ENCODE data around the gene AGBL2.

Gene AGBL2

GRCh38 chr11:47659276-47659675, 55.9 kb downstream of the AGBL2 start:
- POLR2A ChIA-PET (ENCODE audit: low non-redundant PET): no interaction called here
- DNase-seq (ENCODE audit: low spot score): no peak
- TF ChIP-seq CTCF (conservative IDR thresholded peaks at IDR 0.05; ENCODE audit: low read depth): no peak
- H3K27ac ChIP-seq: no peak overlapping the region
- CTCF ChIA-PET: no interaction called here

DNA sequence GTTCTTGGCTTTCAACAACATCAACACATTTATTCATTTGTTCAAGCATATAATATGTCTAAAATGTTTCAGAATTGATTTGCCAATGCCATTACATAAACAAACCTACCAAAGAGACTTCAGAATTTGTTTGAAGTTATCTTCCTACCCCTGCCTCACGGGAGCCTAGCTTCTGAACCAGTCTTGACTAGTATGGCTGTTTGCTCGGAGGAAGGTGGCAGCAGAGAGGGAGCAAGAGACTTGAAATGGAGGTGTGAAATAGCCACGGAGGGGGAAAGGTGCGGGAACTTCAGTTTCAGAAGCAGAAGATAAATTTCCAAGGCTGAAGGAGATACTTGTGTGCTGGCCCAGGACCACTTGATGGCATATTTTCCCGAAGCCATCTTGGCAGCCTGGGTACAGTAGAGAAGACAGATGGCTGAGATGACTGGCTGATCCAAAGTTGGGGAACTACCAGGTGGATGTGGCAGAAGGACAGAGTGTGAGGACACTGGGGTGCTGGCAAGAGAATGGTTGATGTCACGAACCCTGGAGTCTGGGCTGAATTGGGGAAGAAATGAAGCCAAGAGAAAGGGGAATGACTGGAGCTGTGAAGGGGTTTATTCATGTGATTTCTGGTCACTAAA, 58.8 kb downstream of the AGBL2 start:
- ChIA-PET CTCF (no interaction called here), POLR2A (ENCODE audit: low non-redundant PET) (no interaction called here)
- TF ChIP-seq CTCF (conservative IDR thresholded peaks at IDR 0.05; ENCODE audit: low read depth): no peak
- no peak for DNase-seq (ENCODE audit: low spot score)
- H3K27ac ChIP-seq: no peak overlapping the region

- no peak overlapping the region for H3K27ac ChIP-seq
- ChIA-PET POLR2A (ENCODE audit: low non-redundant PET) (no interaction called here), CTCF (interaction anchor here (0.7 kb wide), 2 partner anchors 68 to 87 kb away, joined by 3 read pairs; no protein-coding TSS in a partner anchor)
- DNase-seq (ENCODE audit: low spot score): no peak
- TF ChIP-seq CTCF (conservative IDR thresholded peaks at IDR 0.05; ENCODE audit: low read depth): no peak
Measured at GRCh38 chr11:47651818-47652469, 63.2 kb downstream of the AGBL2 start.

- H3K27ac ChIP-seq: no peak overlapping the region
- DNase-seq (ENCODE audit: low spot score): no peak
- ChIA-PET CTCF (interaction anchor here (0.6 kb wide), 2 partner anchors 132 to 971 kb away, joined by 3 read pairs; no protein-coding TSS in a partner anchor), POLR2A (ENCODE audit: low non-redundant PET) (interaction anchor here (0.6 kb wide), 1 partner anchor 49 kb away, joined by 3 read pairs; no protein-coding TSS in a partner anchor)
- no peak for TF ChIP-seq CTCF (conservative IDR thresholded peaks at IDR 0.05; ENCODE audit: low read depth)
Measured at GRCh38 chr11:47649276-47649675, 65.9 kb downstream of the AGBL2 start.

- ChIA-PET POLR2A (ENCODE audit: low non-redundant PET) (no interaction called here), CTCF (no interaction called here)
- DNase-seq (ENCODE audit: low spot score): no peak
- no peak for TF ChIP-seq CTCF (conservative IDR thresholded peaks at IDR 0.05; ENCODE audit: low read depth)
- no peak overlapping the region for H3K27ac ChIP-seq
Measured at GRCh38 chr11:47646019-47646418, 69.2 kb downstream of the AGBL2 start.

- no peak for TF ChIP-seq CTCF (conservative IDR thresholded peaks at IDR 0.05; ENCODE audit: low read depth)
- POLR2A ChIA-PET (ENCODE audit: low non-redundant PET): no interaction called here
- DNase-seq (ENCODE audit: low spot score): no peak
- CTCF ChIA-PET: no interaction called here
- H3K27ac ChIP-seq: no peak overlapping the region
Measured at GRCh38 chr11:47645500-47645899, 69.7 kb downstream of the AGBL2 start.
